ENCODE results near the gene CCBE1.
A peak's percentile ranks its signal among the peaks of the same experiment; 100 is the strongest.
"Not testable (repeated sequence)": the region's sequence is repeated elsewhere in the genome, so short reads cannot be mapped to it uniquely, and the experiment has no call there.

The CCBE1 gene

GRCh38 chr18:59656373-59656887, 40.8 kb downstream of the CCBE1 start:
- DNase-seq (ENCODE audit: low read depth), result no peak

- DNase-seq (ENCODE audit: low read depth), result no peak
These were observed 41.5 kb downstream of the CCBE1 start for GRCh38 chr18:59655676-59656075.

DNA sequence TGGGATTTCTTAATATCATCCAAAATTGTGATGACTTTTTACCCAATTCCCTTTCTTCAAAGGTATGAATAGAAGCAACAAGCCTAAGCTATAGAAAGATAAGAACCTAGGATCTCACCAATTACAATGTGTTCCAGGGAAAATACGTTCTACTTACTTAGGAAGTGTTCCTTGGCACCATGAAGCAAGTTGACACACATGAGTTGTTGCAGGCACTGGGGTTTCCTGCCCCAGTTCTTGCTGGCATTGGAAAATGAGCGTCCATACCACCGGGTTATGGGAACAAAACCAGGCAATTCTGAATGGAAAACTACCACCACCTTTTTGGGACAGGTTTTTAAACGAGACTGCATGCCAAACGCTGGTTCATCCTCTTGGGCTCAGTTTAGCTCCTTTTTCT, 46.2 kb downstream of the CCBE1 start:
- DNase-seq (ENCODE audit: low read depth), result no peak

GRCh38 chr18:59650266-59650820, 46.9 kb downstream of the CCBE1 start:
- DNase-seq (ENCODE audit: low read depth), result no peak

- no peak for DNase-seq (ENCODE audit: low read depth)
These were observed 47.6 kb downstream of the CCBE1 start for GRCh38 chr18:59649591-59649990.

DNA sequence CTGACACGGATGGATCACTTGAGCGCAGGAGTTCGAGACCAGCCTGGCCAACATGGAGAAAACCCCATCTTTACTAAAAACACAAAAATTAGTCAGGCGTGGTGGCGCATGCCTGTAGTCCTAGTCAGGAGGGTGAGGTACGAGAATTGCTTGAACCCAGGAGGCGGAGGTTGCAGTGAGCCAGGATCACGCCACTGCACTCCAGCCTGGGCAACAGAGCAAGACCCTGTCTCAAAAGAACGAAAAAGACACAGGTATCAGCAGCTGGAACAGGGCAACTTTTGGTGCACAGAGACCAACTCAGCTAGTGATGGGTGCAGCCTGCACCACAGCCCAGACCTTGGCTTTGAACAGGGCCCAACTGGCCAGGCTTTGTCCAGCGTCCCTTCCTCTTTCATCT, 48.8 kb downstream of the CCBE1 start:
- DNase-seq (ENCODE audit: low read depth), result not testable (repeated sequence)

GRCh38 chr18:59646963-59647307, 50.3 kb downstream of the CCBE1 start:
- DNase-seq (ENCODE audit: low read depth), result no peak

DNA sequence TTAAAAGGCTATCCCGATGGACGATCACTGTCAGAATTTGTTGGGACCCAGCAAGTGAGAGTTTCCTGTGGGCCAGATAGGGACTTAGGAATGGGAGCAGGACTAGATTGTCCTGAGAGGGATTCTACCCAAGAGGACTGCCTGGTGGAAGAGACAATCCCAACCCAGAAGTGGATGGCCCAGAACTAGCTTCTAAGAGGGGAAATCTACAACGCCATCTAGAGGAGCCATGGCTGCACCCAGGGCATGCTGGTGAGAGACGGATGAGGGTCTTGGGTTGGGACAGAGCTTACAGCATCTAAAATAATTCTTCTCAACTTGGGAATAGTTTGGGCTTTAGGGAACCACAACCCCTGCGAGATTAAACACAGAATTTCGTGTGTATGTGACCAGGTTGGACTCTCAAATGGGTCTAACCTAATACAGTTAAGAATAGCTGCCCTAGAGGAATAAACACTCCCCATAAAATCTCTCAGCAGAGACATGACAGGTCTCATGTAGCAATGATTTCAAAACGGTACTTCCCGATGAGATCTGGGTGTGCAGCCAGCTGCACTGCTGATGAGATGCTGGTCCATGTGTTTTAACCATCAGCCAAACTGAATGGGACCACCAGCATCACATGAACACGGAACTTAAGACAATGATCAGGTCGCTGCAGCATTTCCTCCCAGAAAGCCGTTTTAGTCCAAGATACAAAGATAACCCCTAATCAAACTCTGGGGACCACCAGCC, 50.8 kb downstream of the CCBE1 start:
- no peak for DNase-seq (ENCODE audit: low read depth)

DNA sequence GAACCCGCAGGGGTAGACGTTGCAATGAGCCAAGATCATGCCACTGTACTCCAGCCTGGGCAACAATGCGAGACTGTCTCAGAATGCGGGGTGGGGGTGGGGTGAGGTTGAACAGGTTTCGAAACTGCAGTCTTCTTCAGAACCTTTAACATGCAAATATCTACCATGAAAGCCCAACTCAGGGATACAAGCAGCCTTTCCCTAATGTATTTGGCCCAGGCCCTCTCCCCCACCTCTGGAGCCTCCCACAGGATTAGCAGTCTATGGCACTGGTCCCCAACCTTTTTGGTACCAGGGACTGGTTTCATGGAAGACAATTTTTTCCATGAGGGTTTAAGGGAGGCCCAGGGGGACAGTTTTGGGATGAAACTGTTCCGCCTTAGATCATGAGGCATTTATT, 53.5 kb downstream of the CCBE1 start:
- no peak for DNase-seq (ENCODE audit: low read depth)

- DNase-seq (ENCODE audit: low read depth), result no peak
These were observed 56.5 kb downstream of the CCBE1 start for GRCh38 chr18:59640721-59641120.

DNA sequence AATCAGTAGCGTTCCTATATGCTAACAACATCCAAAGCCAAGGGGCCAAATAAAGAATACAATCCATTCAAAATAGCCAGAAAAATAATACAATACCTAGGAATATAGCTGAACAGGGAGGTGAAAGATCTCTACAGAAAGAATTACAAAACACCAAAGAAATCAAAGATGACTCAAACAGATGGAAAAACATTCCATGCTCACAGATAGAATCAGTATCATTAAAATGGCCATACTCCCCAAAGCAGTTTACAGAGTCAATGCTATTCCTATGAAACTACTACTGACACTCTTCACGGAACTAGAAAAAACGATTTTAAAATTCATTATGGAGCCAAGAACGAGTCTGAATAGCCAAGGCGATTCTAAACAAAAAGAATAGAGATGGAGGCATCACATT, 57.4 kb downstream of the CCBE1 start:
- no peak for DNase-seq (ENCODE audit: low read depth)

- no peak for DNase-seq (ENCODE audit: low read depth)
These were observed 58.1 kb downstream of the CCBE1 start for GRCh38 chr18:59639136-59639535.

GRCh38 chr18:59633961-59634485, 63.2 kb downstream of the CCBE1 start:
- no peak for DNase-seq (ENCODE audit: low read depth)

DNA sequence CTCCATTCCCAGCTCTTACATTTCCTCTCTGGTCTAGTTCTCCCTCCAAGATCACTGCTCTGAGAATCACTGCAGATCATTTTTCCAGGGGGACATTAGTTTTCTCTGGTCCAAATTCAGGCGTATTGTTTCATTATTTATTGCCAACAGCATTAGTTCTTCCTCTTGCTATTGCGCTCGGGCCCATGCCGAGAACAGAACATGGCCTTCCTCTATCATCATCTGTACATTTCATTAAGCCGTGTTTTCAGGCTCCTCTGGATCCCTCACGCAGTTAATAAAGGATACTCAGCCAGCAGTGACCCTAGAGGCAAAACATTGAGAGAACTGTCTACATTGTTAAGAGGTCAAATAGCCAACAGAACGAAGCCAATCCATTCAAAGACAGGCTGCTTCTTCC, 63.9 kb downstream of the CCBE1 start:
- no peak for DNase-seq (ENCODE audit: low read depth)

GRCh38 chr18:59631583-59632181, 65.5 kb downstream of the CCBE1 start:
- peak; percentile 43 for DNase-seq (ENCODE audit: low read depth)

DNA sequence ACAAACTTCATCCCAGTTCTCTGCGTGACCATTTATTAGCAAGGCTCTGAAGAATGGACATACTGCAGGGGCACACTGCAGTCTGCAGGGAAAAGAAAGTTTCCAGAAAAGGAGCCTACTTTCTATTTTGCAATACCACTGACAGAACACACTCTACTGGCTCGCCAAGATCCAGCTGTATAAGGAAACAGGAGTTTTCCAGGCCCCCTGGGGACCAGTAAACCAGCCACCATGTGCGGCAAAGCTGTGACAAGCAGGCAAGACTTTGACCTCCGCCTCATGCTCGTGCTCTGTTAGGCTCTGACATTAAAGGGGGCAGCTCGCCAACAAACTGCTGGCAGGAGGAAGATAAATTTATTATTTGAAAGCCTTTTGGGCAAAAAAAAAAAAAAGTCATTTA, 67.3 kb downstream of the CCBE1 start:
- no peak for DNase-seq (ENCODE audit: low read depth)

DNA sequence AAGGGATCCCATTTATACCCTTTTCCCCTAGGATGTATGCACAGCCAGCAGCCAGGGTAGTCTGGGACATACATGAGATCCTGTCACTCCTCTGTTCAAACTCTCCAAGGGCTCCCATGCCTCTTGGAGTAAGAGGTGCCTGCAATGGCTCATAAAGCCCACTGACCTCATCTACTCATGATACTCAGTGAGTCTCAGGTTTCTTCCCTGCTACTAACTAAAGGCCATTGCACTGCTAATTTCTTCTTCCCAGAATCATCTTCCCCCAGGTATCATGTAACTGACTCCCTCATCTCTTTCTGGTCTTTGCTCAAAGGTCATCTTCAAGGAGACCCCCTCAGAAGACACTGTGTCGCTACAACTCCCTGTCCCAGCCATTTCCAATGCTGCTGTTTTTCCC, 68.2 kb downstream of the CCBE1 start:
- no peak for DNase-seq (ENCODE audit: low read depth)

- no peak for DNase-seq (ENCODE audit: low read depth)
These were observed 69.8 kb downstream of the CCBE1 start for GRCh38 chr18:59627414-59627813.

- DNase-seq (ENCODE audit: low read depth), result no peak
These were observed 72.9 kb downstream of the CCBE1 start for GRCh38 chr18:59624369-59624765.

- peak; percentile 12 for DNase-seq (ENCODE audit: low read depth)
These were observed 73.5 kb downstream of the CCBE1 start for GRCh38 chr18:59623456-59624368.

DNA sequence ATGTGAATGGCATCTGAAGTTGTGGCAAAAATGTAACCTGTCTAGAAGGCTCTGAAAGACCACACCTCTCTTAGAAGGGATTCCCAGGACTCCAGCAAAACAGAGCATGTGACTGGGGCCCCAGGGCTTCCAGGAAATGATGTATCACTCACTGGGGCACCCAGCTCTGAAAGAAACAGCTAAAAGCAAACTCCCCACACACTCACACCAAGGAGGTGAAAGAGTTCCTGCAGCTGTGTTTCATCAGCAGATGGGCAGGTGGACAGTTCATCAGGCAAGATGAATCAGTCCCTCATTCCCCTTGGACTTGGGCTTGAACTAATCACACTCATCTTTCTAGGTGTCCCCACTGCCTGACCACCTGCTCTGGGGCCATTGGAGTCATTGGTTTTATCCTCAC, 76.2 kb downstream of the CCBE1 start:
- DNase-seq (ENCODE audit: low read depth), result no peak

DNA sequence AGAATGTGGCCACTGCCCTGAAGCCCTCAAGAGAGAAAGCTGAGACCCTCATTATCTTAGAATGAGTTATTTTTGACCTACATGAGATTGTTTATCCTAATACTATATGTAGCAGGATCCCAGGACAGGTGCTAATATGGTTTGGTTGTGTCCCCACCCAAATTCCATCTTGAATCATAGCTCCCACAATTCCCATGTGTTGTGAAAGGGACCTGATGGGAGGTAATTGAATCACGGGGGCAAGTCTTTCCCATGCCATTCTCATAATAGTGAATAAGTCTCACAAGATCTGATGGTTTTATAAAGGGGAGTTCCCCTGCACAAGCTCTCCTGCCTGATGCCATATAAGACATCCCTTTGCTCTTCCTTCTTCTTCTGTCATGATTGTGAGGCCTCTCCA, 76.8 kb downstream of the CCBE1 start:
- DNase-seq (ENCODE audit: low read depth), result no peak
